ENCODE results near the gene CEP97. TPM values are rescaled to one million over a fixed set of nuclear protein-coding genes. Genes with fewer than 3 reads are reported as not detected.
A peak's percentile ranks its signal among the peaks of the same experiment; 100 is the strongest.

CEP97 gene
- total and polyA plus RNA-seq, 9 of the 15 experiments (the other 6 are each of a cell fraction or from before 2014, with no cell fraction given), result 2.0 to 10.1 (median 4.3) TPM

- TF ChIP-seq HNRNPL (IDR thresholded peaks at IDR 0.05; ENCODE audit: low read depth, low read length) (peak; percentile 66; the same call in 1 of the 2 replicates), CREB1 (IDR thresholded peaks at IDR 0.05) (peak; percentile 75), CREB1 (CRISPR knock-in tag; IDR thresholded peaks at IDR 0.05) (no peak), SNRNP70 (optimal IDR thresholded peaks at IDR 0.05; ENCODE audit: low read depth, low read length) (no peak), RBFOX2 (IDR thresholded peaks at IDR 0.05; ENCODE audit: low read depth, low read length) (peak; percentile 86), REST (IDR thresholded peaks at IDR 0.05; ENCODE audit: borderline replicate concordance) (no peak), REST (CRISPR knock-in tag; IDR thresholded peaks at IDR 0.05; ENCODE audit: low read depth) (0 out of 2 replicates have a peak, but pooled peaks have one; percentile 43), ZBTB5 (IDR thresholded peaks at IDR 0.05) (no peak), MNT (conservative IDR thresholded peaks at IDR 0.05) (peak; percentile 87 to 96), CTCFL (IDR thresholded peaks at IDR 0.05; ENCODE audit: borderline replicate concordance, insufficient read depth, low read depth, low read length, poor library complexity, severe bottlenecking) (peak; percentile 53)
Measured at GRCh38 chr3:101676216-101676764, 48.1 kb upstream of the CEP97 start (continued).

Data from K562 (cell line).